Occipital lobe (tissue), 1 donor: ENCODE data around the gene TMPRSS4. TPM values are rescaled to one million over a fixed set of nuclear protein-coding genes. Genes with fewer than 3 reads are reported as not detected.

ENCODE experiments used
- total RNA-seq: library from RNA; depleted of rRNA; stranded (reverse); fragments of >200 nt; gene quantifications from one replicate; pipeline ENCODE4 v1.2.3, GENCODE V29; 2014

Gene TMPRSS4
- total RNA-seq, 1 donor from 2014 or later, result not detected

Other genes with a start within 250 kb of the TMPRSS4 start
- 107 TPM for gene FXYD6, start 200.4 kb upstream of the TMPRSS4 start, total RNA-seq
- gene TMPRSS13, start 147.7 kb upstream of the TMPRSS4 start, total RNA-seq, result 0.47 TPM
- gene IL10RA, start 90.7 kb upstream of the TMPRSS4 start, total RNA-seq, result 6.7 TPM
- not detected for gene SMIM35, start 9.9 kb downstream of the TMPRSS4 start, total RNA-seq
- gene SCN4B, start 75.7 kb downstream of the TMPRSS4 start, total RNA-seq, result 12.2 TPM
- 5.8 TPM for gene SCN2B, start 99.6 kb downstream of the TMPRSS4 start, total RNA-seq
- gene JAML, start 147.9 kb downstream of the TMPRSS4 start, total RNA-seq, result 1.2 TPM
- gene MPZL3, start 175.3 kb downstream of the TMPRSS4 start, total RNA-seq, result 1.6 TPM
- 1.4 TPM for gene MPZL2, start 187.2 kb downstream of the TMPRSS4 start, total RNA-seq
- gene CD3E, start 227.7 kb downstream of the TMPRSS4 start, total RNA-seq, result not detected